ENCODE data around the gene KLHL17. TPM values are rescaled to one million over a fixed set of nuclear protein-coding genes. Genes with fewer than 3 reads are reported as not detected.

Gene KLHL17
- total RNA-seq (2022; extraction: Qiagen RNA extraction; ENCODE audit: low read depth), result 5.7 to 22.4 TPM (median 16.8 TPM) in 5 replicates

DNA sequence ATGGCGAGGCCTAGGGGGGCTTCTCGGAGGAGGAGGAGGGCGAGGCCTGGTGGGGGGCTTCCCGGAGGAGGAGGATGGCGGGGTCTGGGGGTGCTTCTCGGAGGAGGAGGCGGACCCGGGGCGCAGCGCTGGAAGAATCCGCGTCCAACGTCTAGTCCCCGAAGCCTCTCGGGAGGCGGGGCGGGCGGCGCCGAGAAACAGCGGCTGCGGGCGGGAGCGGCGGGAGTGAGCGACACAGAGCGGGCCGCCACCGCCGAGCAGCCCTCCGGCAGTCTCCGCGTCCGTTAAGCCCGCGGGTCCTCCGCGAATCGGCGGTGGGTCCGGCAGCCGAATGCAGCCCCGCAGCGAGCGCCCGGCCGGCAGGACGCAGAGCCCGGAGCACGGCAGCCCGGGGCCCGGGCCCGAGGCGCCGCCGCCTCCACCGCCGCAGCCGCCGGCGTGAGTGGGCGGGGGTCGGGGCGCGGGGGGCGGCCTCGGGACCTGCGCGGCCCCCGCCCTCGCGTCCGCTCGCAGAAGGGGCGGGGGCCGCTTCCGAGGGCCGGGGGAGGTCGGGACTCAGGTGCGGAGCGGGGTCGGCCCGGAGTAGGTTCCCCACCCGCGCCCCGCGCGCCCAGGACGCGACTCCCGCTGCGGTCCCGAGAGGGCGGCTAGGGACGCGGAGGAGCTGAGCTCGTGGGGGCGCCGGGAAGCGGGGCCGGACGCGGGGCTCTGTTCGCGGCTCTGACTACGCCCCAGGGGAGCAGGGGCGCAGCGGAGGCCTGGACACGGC, at the start of gene KLHL17:
TSS of gene KLHL17 (plus strand) at position 222 of the 769 bp plus-strand sequence. CDS start at position 332, 110 bp downstream.

DNA sequence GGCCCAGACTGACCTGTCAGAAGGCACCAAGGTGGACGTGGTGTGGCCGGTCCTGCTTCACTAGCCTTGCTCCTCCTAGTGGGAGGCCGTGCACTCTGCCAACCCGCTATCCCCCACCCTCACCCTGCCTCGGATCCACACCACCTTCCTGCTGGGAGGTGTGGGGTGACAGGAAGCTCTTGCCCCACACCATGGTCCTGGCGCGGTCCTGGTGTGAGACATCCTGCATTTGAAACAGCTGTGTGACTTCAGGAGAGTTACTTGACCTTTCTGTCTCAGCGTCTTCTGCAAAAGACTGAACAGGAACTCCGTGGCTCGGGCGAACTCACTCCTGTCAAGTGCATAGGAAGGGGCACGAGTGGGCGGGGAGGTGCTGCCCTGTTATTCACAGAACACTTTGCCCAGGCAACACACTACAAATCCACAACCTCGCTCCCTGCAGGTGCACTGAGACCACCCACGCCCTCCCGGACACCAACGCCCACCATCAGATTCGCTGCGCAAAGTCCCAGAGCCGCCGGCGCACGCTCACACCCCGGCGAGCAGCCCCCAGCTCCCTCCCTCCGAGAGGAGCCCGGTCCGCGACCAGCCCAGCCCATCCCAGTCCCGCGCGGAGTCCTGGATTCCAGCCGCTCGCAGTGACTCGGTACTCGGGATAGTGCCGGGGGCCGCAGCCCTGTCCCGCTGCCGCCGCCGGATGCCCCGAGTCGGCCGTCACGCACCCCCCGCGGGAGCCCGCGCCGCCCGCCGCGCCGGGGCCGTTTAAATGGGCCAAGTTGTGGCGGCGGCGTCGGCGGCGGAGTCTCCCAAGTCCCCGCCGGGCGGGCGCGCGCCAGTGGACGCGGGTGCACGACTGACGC, 37.0 kb upstream of the KLHL17 start, which contains the start of gene SAMD11:
TSS of gene SAMD11 (plus strand) at position 793 of the 860 bp plus-strand sequence. CDS start 509 bp downstream, outside the sequence.

DNA sequence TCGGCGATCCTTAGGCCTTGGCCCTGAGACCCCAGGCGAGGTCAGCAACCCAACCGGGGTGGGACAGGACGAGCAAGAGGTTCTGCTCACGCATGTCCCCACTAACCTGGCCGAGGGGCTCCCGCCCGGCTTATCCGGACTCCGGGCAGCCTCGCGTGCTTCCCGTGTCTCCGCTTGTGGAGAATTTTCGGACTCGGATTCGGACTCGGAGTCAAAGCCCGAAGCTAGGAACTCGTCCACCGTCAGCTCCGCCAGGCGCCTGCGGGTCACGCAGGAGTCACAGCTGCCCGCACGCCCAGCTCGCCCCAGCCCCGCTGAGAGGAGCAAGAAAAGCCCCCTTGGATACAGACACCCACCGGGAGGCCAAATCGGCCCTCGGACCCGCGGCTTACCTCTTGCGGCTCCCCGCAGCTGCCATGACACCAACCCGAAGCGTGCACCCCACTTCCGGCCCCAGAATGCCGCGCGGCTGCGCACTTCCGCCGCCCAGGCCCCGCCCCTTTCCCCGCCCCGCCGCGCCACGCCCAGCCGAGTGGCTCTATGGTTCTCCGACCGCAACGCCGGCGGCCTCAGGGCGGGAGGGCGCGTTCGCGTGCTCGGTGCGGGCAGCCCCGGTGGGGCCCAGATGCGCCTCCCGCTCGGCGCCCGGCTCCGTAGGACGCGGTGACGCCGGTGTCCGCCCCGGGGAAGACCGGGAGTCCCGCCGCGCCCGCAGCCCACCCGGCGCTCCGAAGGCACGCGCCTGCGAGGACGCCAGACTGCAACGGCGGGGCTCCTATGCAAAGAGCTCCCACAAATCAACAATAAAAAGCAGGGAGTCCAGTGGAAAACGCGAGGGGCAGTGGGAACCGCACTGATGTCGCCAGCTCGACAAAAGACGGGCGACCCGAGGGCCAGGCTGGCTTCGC, 1.3 kb upstream of the KLHL17 start, which contains the start of gene NOC2L:
TSS of gene NOC2L (minus strand) at position 434 of the 908 bp plus-strand sequence. CDS start at position 418, 16 bp downstream.

DNA sequence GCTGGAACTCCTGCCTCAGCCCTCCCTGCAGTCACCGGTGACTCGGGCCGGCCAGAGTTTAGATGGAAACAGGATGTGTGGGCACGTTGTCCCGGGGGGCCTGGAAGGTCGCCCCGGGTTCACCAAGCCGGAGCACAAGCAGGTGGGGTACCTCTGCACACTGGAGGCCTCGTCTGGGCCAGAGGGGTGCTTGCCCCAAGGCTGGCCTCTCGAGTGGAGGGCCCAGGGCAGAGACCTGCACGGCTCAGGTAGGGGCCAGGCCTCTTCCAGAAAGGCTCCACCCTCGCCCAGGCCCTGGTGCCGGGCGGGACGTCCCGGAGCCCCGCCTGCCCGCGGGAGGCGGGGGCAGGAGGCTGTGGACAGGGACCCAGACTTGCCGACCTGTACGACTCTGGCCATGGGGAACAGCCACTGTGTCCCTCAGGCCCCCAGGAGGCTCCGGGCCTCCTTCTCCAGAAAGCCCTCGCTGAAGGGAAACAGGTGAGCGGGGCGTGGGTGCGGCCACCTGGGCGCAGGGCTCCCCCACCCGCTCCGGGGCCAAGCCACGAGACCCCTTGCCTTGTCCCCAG, 5.8 kb downstream of the KLHL17 start, which contains the start of gene PLEKHN1:
TSS of gene PLEKHN1 (plus strand) at position 348 of the 569 bp plus-strand sequence. CDS start at position 398, 50 bp downstream.

DNA sequence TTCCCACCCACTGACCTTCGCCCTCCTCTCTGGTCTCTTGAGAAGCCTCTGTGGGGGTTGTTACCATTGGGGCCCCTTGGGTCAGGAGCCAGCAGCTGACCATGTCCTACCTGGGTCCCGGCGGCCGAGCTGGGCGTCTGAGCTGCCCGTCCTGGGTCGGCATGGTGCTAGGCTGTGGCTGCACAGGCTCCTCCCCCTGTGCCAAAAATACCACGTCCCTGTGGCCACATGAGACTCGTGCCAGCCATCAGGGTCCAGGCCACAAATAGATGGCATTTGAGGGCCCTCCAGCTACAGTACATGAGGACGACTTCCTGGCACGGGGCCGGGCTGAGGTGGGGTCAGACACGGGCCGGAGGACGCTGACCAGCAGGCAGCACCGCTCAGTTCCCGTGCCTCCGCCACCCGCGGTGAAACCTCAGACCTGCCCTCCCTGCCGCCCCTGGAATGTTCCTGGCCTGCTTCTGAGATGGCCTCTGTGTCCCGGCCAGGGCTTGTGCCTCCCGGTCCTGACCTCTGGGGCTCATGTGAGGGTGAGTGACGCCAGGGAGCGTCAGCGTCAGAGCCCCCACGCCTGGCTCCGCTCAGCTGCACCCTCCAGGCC, 21.7 kb downstream of the KLHL17 start, which contains the start of gene PERM1:
TSS of gene PERM1 (minus strand) at position 139 of the 604 bp plus-strand sequence. CDS start 1,064 bp downstream, outside the sequence.

DNA sequence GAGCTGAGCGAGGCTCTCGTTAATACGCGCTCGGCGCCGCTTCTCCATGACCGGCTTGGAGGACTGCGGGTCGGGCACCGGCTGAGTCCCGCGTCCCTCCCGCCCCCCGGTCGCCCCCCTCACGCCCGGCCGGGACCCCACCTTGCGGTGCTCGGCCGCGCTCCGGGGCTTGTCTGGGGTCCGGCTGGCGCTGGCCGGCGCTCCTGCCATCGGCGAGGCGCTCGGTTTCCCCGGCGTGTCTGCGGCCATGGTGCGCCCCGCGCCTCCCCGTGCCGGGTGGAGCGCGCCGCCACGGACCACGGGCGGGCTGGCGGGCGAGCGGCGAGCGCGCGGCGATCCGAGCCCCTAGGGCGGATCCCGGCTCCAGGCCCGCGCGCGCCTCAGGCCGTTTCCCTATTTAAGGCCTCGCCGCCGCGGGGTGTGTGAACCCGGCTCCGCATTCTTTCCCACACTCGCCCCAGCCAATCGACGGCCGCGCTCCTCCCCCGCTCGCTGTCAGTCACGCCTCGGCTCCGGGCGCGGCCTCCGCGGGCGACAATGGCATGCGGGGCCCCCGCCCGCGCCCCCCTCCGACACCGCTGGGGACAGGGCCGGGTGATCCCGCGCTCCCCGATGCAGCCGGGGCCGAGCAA, 39.5 kb downstream of the KLHL17 start, which contains the start of gene HES4:
TSS of gene HES4 (minus strand) at position 373 of the 632 bp plus-strand sequence. CDS start at position 249, 124 bp downstream.

DNA sequence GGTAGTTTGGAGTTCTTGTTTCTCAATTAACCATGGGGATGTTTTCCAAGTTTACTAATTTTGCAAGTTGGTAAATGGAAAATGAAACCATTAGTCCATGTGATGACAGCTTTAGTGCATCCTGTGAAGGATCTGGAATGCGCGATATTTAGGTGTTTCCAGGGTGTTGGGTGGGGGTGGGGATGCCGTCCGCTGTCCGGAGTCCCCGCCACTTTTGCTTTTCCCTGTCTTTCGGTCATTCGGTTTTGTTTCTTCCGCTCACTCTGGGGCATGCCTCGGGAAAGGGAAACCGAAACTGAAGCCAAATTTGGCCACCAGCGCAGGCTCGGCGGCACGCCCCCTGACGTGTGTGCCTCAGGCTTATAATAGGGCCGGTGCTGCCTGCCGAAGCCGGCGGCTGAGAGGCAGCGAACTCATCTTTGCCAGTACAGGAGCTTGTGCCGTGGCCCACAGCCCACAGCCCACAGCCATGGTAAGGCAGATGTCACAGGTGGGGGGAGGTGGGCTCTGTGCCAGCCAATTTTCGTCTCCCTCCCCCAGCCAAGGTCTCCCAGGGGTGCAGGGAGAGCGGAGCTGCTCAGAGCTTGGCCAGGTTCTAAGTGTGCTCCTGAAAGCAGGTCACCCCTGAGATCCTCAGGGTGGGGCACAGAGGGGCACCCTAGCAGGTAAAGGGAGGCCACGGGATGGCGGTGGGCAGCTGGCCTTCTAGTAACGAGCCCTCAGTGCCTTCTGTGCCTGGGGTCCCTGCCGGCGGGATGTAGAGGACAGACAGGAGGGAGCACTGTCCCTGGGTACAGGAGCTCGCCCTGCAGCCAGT, 52.9 kb downstream of the KLHL17 start, which contains the start of gene ISG15:
TSS of gene ISG15 (plus strand) at position 393 of the 817 bp plus-strand sequence. CDS start at position 470, 77 bp downstream.

Other genes starting within 250 kb of the KLHL17 start
- 11.9 to 38.0 TPM (median 31.7 TPM) in 5 replicates for gene SAMD11, start 36.7 kb upstream of the KLHL17 start, total RNA-seq (2022; extraction: Qiagen RNA extraction; ENCODE audit: low read depth)
- gene NOC2L, start 1.3 kb upstream of the KLHL17 start, total RNA-seq (2022; extraction: Qiagen RNA extraction; ENCODE audit: low read depth), result 58.6 to 92.3 TPM (median 90.0 TPM) in 5 replicates
- gene PLEKHN1, start 5.9 kb downstream of the KLHL17 start, total RNA-seq (2022; extraction: Qiagen RNA extraction; ENCODE audit: low read depth), result 4.0 to 6.6 TPM (median 5.4 TPM) in 5 replicates
- gene PERM1, start 21.5 kb downstream of the KLHL17 start, total RNA-seq (2022; extraction: Qiagen RNA extraction; ENCODE audit: low read depth), result 0.06 to 0.36 TPM (median 0.11 TPM) in 4 of 5 replicates, not detected in the other
- 20.9 to 80.4 TPM (median 64.7 TPM) in 5 replicates for gene HES4, start 39.5 kb downstream of the KLHL17 start, total RNA-seq (2022; extraction: Qiagen RNA extraction; ENCODE audit: low read depth)
- 14.3 to 25.1 TPM (median 18.9 TPM) in 5 replicates for gene ISG15, start 52.9 kb downstream of the KLHL17 start, total RNA-seq (2022; extraction: Qiagen RNA extraction; ENCODE audit: low read depth)
- 50.6 to 136 TPM (median 124 TPM) in 5 replicates for gene AGRN, start 59.5 kb downstream of the KLHL17 start, total RNA-seq (2022; extraction: Qiagen RNA extraction; ENCODE audit: low read depth)
- gene RNF223, start 113.7 kb downstream of the KLHL17 start, total RNA-seq (2022; extraction: Qiagen RNA extraction; ENCODE audit: low read depth), result 0.16 to 0.67 TPM (median 0.27 TPM) in 5 replicates
- 6.7 to 16.7 TPM (median 13.8 TPM) in 5 replicates for gene C1orf159, start 155.5 kb downstream of the KLHL17 start, total RNA-seq (2022; extraction: Qiagen RNA extraction; ENCODE audit: low read depth)
- not detected in 5 replicates for gene TTLL10, start 213.3 kb downstream of the KLHL17 start, total RNA-seq (2022; extraction: Qiagen RNA extraction; ENCODE audit: low read depth)
- 0.35 TPM in 1 of 5 replicates, not detected in the others for gene TNFRSF18, start 246.0 kb downstream of the KLHL17 start, total RNA-seq (2022; extraction: Qiagen RNA extraction; ENCODE audit: low read depth)

Data from A549 treated with ZK216348 at 1 μM for 4 hours (cell line).